Right lobe of liver (tissue), 4 donors: ENCODE data around the gene PITPNC1.

ENCODE experiments used
- POLR2A ChIP-seq: fragments of 450-650 bp; IDR thresholded peaks from one replicate; pipeline ENCODE4 v1.6.1; 2017; ENCODE audit warnings: antibody characterized with exemption, mild to moderate bottlenecking
- TF ChIP-seq, protein P1 (sequence below), 4 donors: fragments of 200-600 bp in 3 of 4; fragments of 450-650 bp in 1 of 4; IDR thresholded peaks; one replicate each; pipeline versions ENCODE4 v1.5.1 to v1.8.0; 2016 to 2022; ENCODE audit warnings: antibody characterized with exemption in 4 of 4, mild to moderate bottlenecking in 2 of 4
- donor health status: DM: no; HTN: no; CAD: no.
- donor health status: DM: no; HTN: no; CAD: no.
- donor health status: DM: no; HTN: yes; CAD: no.

DNA sequence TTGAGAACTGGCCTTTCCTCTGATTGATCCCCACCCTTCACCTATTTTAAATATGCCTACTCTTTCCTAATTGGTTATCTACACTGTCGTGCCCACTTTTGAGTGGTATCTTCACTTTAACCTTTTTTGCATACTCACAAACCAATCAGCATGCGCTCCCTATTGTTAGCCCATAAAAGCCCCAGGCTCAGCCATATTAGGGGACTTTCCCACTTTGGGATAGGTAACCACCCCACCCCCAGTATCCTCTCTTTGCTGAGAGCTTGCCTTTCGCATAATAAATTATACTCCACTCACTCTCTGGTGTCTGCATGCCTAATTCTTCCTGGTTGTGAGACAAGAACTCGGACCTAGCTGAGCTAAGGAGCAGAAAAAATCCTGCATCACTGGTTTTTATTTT, 281.2 kb downstream of the PITPNC1 start:
- TF ChIP-seq, protein P1, sequence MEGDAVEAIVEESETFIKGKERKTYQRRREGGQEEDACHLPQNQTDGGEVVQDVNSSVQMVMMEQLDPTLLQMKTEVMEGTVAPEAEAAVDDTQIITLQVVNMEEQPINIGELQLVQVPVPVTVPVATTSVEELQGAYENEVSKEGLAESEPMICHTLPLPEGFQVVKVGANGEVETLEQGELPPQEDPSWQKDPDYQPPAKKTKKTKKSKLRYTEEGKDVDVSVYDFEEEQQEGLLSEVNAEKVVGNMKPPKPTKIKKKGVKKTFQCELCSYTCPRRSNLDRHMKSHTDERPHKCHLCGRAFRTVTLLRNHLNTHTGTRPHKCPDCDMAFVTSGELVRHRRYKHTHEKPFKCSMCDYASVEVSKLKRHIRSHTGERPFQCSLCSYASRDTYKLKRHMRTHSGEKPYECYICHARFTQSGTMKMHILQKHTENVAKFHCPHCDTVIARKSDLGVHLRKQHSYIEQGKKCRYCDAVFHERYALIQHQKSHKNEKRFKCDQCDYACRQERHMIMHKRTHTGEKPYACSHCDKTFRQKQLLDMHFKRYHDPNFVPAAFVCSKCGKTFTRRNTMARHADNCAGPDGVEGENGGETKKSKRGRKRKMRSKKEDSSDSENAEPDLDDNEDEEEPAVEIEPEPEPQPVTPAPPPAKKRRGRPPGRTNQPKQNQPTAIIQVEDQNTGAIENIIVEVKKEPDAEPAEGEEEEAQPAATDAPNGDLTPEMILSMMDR (IDR thresholded peaks at IDR 0.05), result no peak
- TF ChIP-seq POLR2A, result no peak
